Measurements from ENCODE around the gene PTPRK.

DNA sequence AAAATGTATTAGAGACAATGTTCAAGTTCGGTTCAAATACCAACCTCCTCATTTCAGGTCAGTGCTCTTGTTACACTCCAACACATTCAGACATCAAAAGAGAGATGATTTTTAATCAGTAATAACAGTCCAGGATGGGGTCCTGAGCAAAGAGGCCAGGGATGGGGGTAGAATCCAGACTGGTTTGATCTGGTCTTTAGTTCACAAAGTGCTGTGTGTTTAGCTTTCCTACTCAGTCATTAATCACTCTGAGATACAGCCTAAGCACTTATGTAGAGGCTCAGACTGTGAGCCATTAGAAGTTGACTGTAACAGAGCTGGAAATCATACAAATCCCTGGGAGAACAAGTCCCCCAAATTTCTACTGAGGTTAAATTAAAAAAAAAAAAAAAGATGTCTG is 241.6 kb downstream of the PTPRK start:
- TF ChIP-seq CEBPB (IDR thresholded peaks at IDR 0.05) = no peak
- TF ChIP-seq YY1 (IDR thresholded peaks at IDR 0.05; ENCODE audit: low read depth) = no peak
- no peak for TF ChIP-seq TAF1 (IDR thresholded peaks at IDR 0.05; ENCODE audit: low read depth)
- TF ChIP-seq, protein P1, sequence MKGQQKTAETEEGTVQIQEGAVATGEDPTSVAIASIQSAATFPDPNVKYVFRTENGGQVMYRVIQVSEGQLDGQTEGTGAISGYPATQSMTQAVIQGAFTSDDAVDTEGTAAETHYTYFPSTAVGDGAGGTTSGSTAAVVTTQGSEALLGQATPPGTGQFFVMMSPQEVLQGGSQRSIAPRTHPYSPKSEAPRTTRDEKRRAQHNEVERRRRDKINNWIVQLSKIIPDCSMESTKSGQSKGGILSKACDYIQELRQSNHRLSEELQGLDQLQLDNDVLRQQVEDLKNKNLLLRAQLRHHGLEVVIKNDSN (IDR thresholded peaks at IDR 0.05) = no peak
- TF ChIP-seq EP300 (IDR thresholded peaks at IDR 0.05; ENCODE audit: borderline replicate concordance) = no peak
- TF ChIP-seq, protein P2, sequence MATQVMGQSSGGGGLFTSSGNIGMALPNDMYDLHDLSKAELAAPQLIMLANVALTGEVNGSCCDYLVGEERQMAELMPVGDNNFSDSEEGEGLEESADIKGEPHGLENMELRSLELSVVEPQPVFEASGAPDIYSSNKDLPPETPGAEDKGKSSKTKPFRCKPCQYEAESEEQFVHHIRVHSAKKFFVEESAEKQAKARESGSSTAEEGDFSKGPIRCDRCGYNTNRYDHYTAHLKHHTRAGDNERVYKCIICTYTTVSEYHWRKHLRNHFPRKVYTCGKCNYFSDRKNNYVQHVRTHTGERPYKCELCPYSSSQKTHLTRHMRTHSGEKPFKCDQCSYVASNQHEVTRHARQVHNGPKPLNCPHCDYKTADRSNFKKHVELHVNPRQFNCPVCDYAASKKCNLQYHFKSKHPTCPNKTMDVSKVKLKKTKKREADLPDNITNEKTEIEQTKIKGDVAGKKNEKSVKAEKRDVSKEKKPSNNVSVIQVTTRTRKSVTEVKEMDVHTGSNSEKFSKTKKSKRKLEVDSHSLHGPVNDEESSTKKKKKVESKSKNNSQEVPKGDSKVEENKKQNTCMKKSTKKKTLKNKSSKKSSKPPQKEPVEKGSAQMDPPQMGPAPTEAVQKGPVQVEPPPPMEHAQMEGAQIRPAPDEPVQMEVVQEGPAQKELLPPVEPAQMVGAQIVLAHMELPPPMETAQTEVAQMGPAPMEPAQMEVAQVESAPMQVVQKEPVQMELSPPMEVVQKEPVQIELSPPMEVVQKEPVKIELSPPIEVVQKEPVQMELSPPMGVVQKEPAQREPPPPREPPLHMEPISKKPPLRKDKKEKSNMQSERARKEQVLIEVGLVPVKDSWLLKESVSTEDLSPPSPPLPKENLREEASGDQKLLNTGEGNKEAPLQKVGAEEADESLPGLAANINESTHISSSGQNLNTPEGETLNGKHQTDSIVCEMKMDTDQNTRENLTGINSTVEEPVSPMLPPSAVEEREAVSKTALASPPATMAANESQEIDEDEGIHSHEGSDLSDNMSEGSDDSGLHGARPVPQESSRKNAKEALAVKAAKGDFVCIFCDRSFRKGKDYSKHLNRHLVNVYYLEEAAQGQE (IDR thresholded peaks at IDR 0.05; ENCODE audit: low read depth) = no peak
- no peak for TF ChIP-seq NFIC (IDR thresholded peaks at IDR 0.05)
- TF ChIP-seq CREB1 (IDR thresholded peaks at IDR 0.05; ENCODE audit: low read depth) = no peak
- no peak for TF ChIP-seq EGR1 (IDR thresholded peaks at IDR 0.05)
- no peak for TF ChIP-seq RAD21 (IDR thresholded peaks at IDR 0.05; ENCODE audit: low read depth)
- TF ChIP-seq TCF12 (IDR thresholded peaks at IDR 0.05; ENCODE audit: low read depth) = no peak
- TF ChIP-seq ZBTB7A (IDR thresholded peaks at IDR 0.05; ENCODE audit: low read depth) = no peak
- TF ChIP-seq, protein P3, sequence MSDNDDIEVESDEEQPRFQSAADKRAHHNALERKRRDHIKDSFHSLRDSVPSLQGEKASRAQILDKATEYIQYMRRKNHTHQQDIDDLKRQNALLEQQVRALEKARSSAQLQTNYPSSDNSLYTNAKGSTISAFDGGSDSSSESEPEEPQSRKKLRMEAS (IDR thresholded peaks at IDR 0.05) = no peak
- TF ChIP-seq FOXM1 (IDR thresholded peaks at IDR 0.05; ENCODE audit: borderline replicate concordance, low read depth) = no peak

Data from Ishikawa (cell line).